Stimulated activated CD4-positive, alpha-beta T cell treated with anti-CD3 and anti-CD28 coated beads, Interleukin-1b, Interleukin-23, amount 100 ng/mL, for 1 hour (primary cell): ENCODE measurements around the gene PPP4R3B.
A peak's percentile ranks its signal among the peaks of the same experiment; 100 is the strongest.
"Not testable (repeated sequence)": the region's sequence is repeated elsewhere in the genome, so short reads cannot be mapped to it uniquely, and the experiment has no call there.

Experiments
- DNase-seq, 2 donors: peaks; one replicate each; pipeline ENCODE4 v3.0.0-alpha.2; 2020; ENCODE audit warnings: low read depth in 2 of 2

Gene PPP4R3B

DNA sequence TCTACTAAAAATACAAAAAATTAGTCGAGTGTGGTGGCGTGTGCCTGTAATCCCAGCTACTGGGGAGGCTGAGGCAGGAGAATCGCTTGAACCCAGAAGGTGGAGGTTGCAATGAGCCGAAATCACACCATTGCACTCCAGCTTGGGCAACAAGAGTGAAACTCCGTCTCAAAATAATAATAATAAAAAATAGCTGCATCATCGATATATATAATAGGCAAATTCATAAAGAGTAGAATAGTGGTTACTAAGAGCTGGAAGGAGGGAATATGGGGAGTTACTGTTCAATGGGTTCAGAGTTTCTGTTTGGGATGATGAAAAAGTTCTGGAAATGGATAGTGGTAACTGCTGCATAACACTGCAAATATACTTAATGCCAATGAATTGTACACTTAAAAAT lies 20.6 kb downstream of the PPP4R3B start:
- DNase-seq = not testable (repeated sequence)

DNA sequence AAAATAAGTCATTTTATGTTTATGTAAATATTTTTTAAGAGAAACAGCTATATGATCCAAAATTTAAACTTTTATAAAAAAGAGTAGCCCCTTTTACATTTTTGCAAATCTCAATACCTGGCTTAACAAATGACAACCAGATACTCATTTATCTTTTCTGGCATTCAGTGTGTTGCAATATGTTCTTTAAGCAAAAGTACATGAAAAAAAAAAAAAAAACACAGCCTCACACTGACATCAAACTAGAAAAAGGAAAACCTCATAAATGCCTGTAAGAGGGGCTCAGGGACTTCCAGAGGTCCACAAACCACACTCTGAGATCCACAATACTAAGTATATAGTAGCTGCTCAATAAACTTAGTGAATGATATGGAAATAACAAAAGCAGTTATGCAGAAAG lies 21.9 kb downstream of the PPP4R3B start:
- DNase-seq = no peak

DNA sequence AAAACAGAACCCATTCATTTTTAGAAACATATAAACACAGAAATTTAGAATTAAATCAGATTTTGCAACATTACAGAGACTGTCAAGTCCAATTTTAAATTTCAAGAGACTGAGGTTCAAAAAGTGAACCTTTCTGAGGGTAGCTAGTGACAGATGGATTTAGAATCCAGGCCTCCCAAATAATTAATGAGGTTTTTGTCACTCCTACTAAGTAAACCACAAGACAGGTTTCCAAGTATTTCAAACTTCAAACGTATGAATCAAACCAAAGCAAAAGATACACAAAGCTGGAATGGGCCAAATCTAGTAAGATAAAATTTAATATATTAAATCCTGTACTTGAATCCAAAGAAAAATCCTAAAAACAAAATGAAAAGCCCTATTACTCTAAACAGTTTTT lies 25.3 kb downstream of the PPP4R3B start:
- no peak for DNase-seq

DNA sequence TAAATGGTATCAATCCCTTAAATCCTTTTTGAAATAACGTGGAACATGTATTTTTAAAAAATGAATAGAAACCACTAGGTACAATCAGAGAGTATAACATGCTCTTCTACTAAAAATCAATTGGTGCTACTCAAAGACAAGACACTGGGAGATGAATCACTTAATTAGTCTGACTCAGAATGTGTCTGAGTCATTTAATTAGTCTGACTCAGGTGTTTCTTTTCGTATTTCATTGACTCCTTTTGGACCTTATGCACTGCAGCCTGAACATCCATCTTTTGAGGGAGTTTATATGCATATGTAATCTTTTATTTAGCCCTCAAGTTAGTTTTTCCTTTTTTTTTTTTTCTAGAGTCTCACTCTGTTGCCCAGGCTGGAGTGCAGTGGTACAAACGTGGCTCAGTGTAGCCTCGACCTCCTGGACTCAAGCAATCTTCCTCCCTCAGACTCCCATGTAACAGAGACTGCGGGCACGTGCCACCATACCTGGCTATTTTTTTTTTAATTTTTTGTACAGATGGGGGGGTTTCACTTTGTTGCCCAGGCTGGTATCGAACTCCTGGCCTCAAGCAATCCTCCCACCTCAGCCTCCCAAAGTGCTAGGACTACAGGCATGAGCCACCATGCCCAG lies 26.5 kb downstream of the PPP4R3B start:
- DNase-seq = no peak

DNA sequence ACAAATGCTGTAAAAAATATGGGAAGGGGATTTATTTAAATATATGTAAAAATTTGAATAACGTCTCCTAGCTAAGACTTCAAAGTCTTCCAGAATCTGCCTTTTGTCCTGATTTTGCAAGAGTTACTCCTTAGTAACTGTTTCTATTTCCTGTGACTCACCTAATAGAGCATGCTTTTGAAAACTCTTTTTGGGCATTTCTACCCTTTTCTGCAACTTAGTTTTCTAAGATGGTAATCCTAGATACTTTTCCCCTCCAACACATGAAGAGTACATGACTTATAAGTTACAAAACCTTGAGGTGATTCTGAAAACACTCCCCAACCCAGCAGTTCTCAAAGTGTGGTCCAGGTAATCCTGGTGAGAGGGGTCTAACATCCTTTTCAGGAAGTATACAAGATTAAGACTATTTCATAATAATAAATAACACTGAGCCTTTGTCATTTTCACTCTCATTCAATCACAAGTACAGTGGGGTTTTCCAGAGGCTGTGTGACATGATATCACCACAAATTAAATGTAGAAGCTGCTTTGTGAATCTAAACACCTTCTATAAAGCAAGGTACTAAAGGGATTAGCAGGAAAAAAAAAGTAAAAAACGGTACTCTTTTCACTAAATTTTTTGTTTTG lies 31.9 kb downstream of the PPP4R3B start:
- DNase-seq = no peak

DNA sequence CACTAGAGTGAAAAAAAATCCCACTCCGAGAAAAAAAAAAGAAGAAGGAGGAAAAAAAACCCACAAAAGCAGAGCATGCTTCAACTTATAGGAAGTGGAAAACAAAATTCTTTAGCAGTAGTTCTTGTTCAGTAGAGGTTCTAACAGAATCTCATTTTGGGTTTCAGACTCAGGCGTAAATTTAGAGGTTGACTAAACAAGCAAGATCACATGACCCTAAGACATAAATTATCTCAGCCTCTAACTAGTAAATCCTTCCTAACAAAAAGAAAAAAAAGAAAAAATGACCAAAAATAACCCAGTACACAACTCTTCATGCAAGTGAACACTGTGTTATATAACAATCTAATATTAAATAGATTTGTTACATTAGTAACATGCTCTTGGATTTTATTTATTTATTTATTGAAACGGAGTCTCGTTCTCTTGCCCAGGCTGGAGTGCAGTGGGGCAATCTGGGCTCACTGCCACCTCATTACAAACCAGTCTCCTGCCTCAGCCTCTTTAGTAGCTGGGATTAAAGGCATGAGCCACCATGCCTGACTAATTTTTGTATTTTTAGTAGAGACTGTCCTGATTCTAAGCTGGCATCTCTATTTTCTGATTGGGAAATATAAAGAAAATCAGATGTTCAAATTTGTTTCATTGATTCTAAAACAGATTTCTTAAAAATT lies 35.4 kb downstream of the PPP4R3B start:
- no peak for DNase-seq

DNA sequence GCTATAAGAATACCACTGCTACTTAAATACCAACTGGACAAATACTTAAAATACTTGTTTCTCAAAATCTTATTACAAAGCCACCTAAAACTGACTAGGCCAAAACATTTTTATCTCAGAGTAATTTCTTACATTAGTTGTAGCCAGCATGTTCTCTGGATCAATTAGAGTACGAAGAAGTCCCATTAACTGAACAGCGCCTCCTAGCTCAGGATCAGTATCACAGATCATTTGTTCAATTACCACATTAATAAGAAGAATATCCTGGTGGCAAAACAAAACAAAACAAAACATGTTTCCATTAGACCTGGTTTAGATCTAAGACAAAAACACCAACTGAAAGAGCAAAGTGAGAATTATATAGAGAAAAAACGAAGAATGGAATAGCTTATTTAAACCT lies 36.0 kb downstream of the PPP4R3B start:
- no peak for DNase-seq

DNA sequence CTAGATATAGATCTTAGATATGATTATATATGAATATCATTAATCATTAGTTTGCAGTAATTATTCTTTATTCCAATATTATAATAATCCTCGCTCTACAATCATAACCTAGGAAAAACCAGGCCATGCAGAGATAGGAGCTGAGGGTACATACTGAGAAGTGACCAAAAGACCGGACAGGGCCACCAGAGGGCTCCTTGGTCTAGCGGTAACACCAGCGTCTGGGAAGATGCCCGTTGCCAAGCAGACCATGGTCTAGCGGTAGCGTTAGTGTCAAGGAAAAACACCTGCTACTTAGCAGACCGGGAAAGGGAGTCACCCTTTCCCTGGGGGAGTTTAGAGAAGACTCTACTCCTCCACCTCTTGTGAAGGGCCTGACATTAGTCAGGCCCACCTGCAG lies 48.4 kb downstream of the PPP4R3B start:
- not testable (repeated sequence) for DNase-seq

DNA sequence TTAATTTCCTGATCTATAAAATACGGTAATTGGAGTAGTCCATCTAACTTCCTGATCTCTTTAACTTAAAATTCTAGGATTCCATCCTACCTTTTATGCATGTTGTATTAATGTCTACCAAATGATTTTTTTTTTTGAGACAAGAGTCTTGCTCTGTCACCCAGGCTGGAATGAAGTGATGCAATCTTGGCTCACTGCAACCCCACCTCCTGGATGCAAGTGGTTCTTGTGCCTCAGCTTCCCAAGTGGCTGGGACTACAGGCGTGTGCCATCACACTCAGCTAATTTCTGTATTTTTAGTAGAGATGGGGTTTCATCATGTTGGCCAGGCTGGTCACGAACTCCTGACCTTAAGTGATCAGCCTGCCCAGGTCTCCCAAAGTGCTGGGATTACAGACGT lies 50.1 kb downstream of the PPP4R3B start:
- DNase-seq = no peak

DNA sequence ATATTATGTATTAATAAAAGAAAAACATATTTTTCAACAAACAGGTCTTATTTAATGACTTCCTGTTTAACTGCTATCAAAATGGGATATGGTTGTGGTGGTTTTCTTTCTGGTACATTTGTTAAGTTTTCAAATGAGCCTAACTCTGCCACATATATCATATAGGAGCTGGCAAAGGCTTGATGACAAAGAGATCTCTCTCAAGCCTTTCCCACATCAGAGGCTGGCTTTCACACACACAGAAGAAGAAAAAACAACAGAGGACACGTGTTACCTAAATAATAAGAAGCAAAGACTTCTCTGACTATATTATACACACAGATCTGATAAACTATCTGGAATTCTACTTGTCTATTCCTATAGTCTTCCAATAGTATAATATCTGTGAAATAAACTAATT lies 51.8 kb downstream of the PPP4R3B start:
- DNase-seq = no peak

DNA sequence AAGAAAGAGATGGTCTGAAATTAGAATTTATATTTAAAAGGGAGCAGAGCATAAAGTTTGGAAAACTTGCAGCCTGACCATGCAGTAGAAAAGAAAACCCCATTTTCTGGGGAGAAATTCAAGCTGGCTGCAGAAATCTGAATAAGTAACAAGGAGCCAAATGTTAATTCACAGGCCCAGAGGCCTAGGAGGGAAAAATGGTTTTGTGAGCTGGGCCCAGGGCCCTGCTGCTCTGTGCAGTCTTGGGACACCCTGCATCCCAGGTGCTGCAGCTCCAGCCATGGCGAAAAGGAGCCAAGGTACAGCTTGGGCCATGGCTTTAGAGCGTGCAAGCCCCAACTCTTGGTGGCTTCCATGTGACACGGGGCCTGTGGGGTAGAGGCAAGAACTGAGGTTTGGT lies 56.6 kb downstream of the PPP4R3B start:
- no peak for DNase-seq

DNA sequence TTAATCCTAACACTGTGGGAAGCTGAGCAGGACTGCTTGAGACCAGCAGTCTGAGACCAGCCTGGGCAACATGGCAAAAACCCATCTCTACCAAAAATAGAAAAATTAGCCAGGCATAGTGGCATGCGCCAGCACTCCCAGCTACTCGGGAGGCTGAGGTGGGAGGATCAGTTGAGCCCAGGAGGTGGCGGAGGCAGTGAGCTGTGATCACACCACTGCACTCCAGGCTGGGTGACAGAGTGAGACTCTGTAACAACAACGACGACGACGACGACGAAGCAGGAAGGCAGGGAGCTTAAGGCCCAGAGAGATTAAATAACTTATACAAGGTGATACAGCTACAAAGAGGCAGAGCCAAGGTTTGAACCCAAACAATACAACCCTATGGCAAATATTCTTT lies 60.6 kb downstream of the PPP4R3B start:
- no peak for DNase-seq

DNA sequence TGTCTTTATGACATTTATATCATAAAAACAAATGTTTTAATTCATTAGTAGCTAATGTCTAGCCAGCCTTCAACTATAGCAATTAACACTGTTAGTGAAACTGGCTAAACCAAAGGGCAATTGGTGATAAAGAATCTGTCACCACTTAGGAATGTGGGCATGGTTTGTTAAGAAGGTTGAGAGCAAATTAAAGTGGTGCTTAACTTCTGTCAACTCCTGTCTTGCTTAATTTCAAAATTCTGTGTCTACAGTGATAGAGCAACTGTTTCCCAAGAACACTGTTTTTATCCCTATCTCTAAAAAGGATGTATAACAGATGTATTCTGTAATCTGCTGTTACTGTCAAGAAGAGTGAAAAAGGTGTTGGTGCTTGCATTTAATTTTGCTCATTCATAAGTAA lies 61.4 kb downstream of the PPP4R3B start:
- DNase-seq = no peak

DNA sequence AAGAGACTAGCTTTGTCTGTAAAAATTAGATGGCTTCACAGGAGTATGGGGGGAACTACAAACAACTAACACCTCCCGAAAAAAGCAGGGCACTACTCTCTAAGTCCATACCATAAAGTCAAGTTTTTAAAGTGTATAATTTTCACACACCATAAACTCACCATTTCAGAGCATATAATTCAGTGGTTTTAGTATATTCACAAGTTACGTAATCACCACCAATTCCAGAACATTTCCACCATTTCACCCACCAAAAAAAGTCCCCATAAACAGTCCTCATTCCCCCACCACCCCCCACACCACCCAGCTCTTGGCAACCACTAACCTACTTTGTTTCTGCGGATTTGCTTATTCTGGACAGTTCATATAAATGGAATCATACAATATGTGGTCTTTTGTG lies 64.1 kb downstream of the PPP4R3B start:
- no peak for DNase-seq

DNA sequence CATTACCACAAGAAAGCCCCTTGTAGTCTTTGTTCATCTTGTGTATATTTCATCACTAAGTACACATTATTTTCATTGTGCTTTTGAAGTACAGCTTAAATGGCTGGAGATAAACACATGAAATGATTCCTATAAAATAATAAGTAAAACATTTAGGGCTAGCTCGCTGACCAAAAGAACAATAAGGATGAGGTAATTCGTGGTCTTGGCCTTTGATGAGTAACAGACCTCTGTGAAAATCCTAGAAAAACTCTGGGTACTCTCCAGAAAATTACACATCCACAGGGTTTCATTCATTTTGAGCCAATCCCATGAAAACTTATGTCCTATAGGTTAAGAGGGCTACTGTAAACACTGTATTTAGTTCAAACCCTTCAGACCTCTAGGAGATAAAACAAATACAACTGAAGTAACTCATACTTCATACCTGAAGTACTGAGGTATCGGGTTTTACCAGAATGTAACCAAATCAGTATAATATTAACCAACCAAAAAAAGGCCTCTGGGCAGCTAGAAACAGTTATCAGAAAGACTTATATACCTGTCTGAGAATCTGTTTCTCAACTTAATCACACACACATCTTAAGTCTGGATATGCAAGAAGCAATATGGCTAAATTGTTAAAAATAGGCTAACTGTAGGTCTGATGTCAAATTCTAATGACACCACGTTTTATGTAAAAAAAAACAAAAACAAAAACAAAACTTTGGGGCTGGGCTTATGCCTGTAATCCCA lies 66.9 kb downstream of the PPP4R3B start:
- no peak for DNase-seq

DNA sequence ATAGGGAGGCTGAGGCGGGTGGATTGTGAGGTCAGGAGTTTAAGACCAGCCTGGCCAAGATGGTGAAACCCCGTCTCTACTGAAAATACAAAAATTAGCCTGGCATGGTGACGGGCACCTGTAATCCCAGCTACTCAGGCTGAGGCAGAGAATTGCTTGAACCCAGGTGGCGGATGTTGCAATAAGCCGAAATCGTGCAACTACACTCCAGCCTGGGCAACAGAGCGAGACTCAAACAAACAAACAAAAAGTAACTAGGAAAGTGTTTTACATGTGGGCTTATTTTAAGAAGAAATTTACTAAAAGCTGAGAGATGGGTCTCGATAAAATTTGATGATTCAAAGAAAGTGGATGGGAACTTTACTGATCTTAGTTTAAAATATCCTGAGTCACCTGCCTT lies 69.7 kb downstream of the PPP4R3B start:
- DNase-seq = not testable (repeated sequence)

DNA sequence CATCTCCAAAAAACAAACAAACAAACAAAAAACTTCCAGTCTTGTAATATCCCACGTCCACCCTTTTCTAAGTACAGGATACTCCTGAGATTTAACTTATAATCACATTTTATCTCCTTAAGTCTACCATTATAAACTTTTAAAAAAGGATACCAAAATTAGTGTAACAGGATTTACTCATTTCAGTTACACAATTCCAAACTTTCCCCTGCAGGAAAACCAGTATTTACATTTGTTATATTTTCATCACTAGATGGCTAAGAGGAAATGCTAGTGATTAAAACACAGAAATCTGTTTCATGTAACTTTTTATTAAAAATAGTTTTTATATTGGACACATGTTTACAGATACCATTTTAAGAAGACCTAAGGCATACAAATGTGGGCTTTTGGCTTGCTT lies 70.4 kb downstream of the PPP4R3B start:
- no peak for DNase-seq

DNA sequence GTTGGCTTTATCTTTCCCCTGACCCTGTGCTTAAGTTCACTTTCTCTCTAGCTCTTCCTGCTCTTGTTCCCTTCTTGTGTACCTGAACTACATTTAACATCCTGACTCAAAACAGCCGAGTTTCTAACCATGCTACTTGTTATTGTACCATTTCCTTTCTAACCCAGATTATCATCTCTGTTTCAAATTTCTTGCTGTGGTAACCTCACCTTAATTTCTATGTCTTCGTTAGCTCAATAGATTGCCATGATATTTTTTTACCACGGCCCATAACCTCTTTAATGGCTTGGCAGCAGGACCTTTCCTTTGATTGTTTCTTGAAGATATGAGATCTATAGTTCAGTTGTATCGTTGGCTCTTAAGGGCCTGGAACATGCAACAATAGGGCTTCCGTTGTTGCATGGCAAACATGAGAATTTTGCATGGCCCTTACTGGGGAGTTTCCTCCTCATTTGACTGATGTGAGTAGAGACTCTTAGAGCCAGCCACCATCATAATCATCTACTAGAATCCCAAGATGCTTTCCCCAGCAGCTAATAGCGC lies 86.8 kb downstream of the PPP4R3B start:
- no peak for DNase-seq

DNA sequence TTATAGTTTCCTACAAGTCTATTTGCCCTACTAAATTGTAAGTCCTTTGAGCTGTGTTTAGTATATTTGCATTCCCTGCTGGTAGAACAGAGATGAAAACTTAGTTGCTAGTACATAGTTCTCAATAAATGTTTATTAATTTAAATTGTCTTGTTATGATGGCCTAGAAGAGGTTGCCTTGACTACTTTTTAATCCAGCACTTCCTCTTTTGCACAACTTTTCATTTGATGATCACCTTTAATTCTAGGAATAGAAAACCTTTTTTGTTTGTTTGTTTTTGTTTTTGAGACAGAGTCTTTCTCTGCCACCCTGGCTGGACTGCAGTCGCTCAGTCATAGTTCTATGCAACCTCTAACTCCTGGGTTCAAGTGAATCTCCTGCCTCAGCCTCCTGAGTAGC lies 91.2 kb downstream of the PPP4R3B start:
- no peak for DNase-seq

DNA sequence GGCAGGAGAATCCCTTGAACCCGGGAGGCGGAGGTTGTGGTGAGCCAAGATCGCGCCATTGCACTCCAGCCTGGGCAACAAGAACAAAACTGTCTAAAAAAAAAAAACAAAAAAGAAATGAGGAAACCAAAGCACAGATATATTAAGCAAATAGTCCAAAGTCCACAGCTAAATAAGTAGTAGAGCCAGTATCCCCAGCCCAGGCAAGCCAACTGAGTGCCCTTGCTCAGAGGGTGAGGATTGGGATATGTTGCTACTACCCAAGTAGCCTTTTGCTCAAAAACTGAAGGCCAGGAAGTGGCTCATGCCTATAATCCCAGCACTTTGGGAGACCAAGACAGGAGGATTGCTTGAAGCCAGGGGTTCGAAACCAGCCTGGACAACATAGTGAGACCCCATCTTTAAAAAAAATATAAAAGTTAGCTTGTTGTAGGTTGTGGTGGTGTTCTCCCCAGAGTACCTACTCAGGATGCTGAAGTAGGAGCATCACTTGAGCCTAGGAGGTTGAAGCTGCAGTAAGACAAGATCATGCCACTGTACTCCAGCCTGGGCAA lies 92.5 kb downstream of the PPP4R3B start:
- DNase-seq = no peak

DNA sequence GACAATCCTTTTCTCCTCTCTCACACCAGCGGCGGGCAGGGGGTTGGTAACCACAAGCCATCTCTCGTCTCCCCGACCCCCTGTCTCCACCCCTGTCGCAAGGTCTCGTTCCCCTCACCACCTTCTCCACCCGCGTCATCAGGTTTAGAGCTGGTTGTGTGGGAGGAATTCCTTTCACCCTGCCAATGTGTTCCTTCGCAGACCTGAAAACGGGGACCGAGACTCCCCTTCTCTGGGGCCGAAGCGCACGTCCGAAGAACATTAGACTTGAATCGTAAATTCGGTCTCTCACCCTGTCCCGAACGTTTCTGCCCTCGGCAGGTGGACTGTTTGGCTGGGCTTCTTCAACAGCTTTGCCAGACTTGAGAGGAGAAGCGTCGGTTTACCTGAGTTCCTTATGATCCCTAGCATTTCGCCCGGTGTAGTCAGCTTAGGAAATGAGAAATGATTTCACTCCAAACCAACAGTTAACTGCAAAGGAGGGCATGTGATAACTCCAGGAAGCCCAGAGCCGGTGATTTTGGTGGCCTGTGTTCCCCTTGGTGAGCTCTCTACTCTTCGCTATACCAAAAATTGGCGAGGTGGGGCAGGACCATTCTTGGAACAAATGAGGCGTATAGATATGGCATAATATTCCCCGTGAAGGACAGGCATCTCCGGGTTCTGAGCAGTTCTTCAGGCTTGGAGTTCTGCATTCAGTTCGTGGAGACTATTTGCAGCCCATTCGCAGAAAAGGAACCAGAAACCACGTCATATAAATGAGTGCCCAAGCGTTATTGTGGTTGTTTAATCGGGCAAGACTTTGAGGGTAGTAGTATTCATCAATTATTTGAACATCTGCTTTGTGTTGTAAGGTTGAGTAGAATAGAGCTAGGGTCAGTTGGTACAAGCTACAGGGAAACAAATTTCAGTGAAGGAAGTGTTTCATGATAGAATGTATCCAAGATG lies 97.2 kb downstream of the PPP4R3B start:
- peak in 1 of 2 donors; percentile 25 for DNase-seq
